Measurements from ENCODE around the gene CCSER1. TPM values are rescaled to one million over a fixed set of nuclear protein-coding genes. Genes with fewer than 3 reads are reported as not detected.

The CCSER1 gene
- total and polyA plus RNA-seq, 2 experiments from 2014 or later = 5.2 to 23.4 TPM

DNA sequence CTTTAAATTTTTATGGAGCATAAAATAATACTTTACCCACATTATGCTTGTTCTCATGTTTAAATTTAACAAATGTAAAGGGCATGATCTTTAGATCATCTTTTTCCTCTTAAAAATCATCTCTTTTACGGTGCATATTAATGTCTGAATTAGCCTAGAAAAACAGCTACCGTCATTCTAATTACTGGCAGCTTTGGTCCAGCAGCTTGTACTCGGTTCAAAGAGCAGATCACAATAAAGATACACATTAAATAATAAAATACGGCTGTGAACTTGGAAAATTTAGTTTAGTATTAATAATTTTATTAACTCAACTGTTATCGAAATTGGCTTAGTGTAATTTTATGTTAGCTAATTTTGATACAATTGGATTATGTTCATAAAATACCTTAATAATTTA is 19.1 kb downstream of the CCSER1 start:
- H3K4me2 ChIP-seq = no peak overlapping the region
- H3K4me1 ChIP-seq (ENCODE audit: insufficient read depth) = no peaks in the 10 kb centered on the region
- 86% methylated on average over 5 of the region's 5 CpGs for WGBS (ENCODE audit: low lambda C conversion rate, missing lambda C conversion rate)
- no peaks in the 10 kb centered on the region for H3K79me2 ChIP-seq
- H3K9me2 ChIP-seq (replicated peaks; ENCODE audit: insufficient read depth) = no peaks in the 10 kb centered on the region
- no peak overlapping the region for H3K27ac ChIP-seq
- DNase-seq (ENCODE audit: low spot score) = no peak
- H4K20me1 ChIP-seq (ENCODE audit: insufficient read depth, poor library complexity, severe bottlenecking) = no peaks in the 10 kb centered on the region
- no peaks in the 10 kb centered on the region for H3K27me3 ChIP-seq
- no peak overlapping the region for H3K4me3 ChIP-seq
- no peak for TF ChIP-seq EZH2 (IDR thresholded peaks at IDR 0.05; ENCODE audit: borderline replicate concordance)
- TF ChIP-seq, protein P1, sequence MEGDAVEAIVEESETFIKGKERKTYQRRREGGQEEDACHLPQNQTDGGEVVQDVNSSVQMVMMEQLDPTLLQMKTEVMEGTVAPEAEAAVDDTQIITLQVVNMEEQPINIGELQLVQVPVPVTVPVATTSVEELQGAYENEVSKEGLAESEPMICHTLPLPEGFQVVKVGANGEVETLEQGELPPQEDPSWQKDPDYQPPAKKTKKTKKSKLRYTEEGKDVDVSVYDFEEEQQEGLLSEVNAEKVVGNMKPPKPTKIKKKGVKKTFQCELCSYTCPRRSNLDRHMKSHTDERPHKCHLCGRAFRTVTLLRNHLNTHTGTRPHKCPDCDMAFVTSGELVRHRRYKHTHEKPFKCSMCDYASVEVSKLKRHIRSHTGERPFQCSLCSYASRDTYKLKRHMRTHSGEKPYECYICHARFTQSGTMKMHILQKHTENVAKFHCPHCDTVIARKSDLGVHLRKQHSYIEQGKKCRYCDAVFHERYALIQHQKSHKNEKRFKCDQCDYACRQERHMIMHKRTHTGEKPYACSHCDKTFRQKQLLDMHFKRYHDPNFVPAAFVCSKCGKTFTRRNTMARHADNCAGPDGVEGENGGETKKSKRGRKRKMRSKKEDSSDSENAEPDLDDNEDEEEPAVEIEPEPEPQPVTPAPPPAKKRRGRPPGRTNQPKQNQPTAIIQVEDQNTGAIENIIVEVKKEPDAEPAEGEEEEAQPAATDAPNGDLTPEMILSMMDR (IDR thresholded peaks at IDR 0.05; ENCODE audit: poor library complexity) = no peak
- no peak for TF ChIP-seq EZH2phosphoT487 (IDR thresholded peaks at IDR 0.05; ENCODE audit: low read depth, severe bottlenecking, unreplicated experiment)
- no peaks in the 10 kb centered on the region for H3K36me3 ChIP-seq (replicated peaks; ENCODE audit: insufficient read depth, low read depth)
- H3K9me3 ChIP-seq (ENCODE audit: low read depth) = no peaks in the 10 kb centered on the region
- no peak overlapping the region for H2AFZ ChIP-seq

DNA sequence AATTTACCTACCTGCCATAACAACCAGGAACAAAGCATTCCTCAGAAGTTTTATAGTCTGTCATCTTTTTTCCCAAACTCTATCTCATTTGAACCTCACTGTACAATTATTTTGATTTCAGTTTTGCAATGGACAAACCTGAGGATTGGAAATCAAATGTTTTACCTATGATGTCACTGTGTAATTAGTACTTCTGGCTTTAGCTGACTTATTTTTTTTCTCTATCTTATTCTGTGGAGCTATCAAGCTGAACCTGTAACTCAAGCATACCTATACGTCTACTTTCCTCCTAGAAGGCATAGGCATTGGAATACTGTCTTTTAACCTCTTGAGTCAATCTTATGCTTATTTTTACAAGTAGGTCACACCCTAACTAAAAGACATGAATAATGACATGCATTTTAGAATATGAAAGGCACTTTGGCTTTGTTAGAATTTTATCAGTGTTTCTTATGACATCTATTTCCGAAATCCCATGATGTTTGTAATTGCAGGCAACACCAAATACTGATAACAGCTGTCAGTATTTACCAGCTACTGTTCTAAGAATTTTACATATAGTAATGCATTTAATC is 21.5 kb downstream of the CCSER1 start:
- TF ChIP-seq EZH2phosphoT487 (IDR thresholded peaks at IDR 0.05; ENCODE audit: low read depth, severe bottlenecking, unreplicated experiment) (no peak), EZH2 (IDR thresholded peaks at IDR 0.05; ENCODE audit: borderline replicate concordance) (no peak)
- TF ChIP-seq, protein P1 (IDR thresholded peaks at IDR 0.05; ENCODE audit: poor library complexity) = no peak
- Histone ChIP-seq H3K4me3 (no peak overlapping the region), H2AFZ (no peak overlapping the region), H3K4me1 (ENCODE audit: insufficient read depth) (no peaks in the 10 kb centered on the region), H3K27me3 (no peaks in the 10 kb centered on the region), H3K79me2 (no peaks in the 10 kb centered on the region), H3K4me2 (no peak overlapping the region), H3K27ac (no peak overlapping the region), H3K36me3 (replicated peaks; ENCODE audit: insufficient read depth, low read depth) (no peaks in the 10 kb centered on the region), H3K9me3 (ENCODE audit: low read depth) (no peaks in the 10 kb centered on the region), H4K20me1 (ENCODE audit: insufficient read depth, poor library complexity, severe bottlenecking) (no peaks in the 10 kb centered on the region), H3K9me2 (replicated peaks; ENCODE audit: insufficient read depth) (no peaks in the 10 kb centered on the region)
- 73% methylated on average over 2 of the region's 2 CpGs for WGBS (ENCODE audit: low lambda C conversion rate, missing lambda C conversion rate)
- DNase-seq (ENCODE audit: low spot score) = no peak

DNA sequence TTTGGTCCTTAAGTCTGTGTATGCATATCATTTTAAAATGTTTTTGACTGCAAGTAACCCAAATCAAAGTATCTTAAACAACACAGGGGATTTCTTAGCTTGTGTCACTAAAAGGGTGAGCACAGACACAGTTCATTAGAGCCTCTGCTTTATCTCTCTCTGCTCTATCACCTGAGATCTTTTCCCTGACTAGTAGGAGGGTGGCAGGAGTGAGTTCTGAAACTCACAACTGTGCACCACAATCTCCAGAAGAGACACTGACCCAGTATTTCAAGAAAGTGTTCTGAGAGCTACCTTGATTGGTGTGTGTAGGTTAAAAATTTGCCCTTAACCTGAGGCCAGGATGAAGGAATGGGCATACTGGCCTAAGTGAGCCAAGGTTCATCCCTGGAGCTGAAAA is 24.8 kb downstream of the CCSER1 start:
- DNase-seq (ENCODE audit: low spot score) = no peak
- H3K36me3 ChIP-seq (replicated peaks; ENCODE audit: insufficient read depth, low read depth) = no peaks in the 10 kb centered on the region
- H3K27me3 ChIP-seq = no peaks in the 10 kb centered on the region
- H3K27ac ChIP-seq = no peak overlapping the region
- H3K9me2 ChIP-seq (replicated peaks; ENCODE audit: insufficient read depth) = no peaks in the 10 kb centered on the region
- no peak overlapping the region for H3K4me2 ChIP-seq
- H3K9me3 ChIP-seq (ENCODE audit: low read depth) = no peaks in the 10 kb centered on the region
- H3K79me2 ChIP-seq = no peaks in the 10 kb centered on the region
- H2AFZ ChIP-seq = no peak overlapping the region
- TF ChIP-seq EZH2 (IDR thresholded peaks at IDR 0.05; ENCODE audit: borderline replicate concordance) (no peak), EZH2phosphoT487 (IDR thresholded peaks at IDR 0.05; ENCODE audit: low read depth, severe bottlenecking, unreplicated experiment) (no peak)
- TF ChIP-seq, protein P1 (IDR thresholded peaks at IDR 0.05; ENCODE audit: poor library complexity) = no peak
- H3K4me1 ChIP-seq (ENCODE audit: insufficient read depth) = no peaks in the 10 kb centered on the region
- H3K4me3 ChIP-seq = no peak overlapping the region
- H4K20me1 ChIP-seq (ENCODE audit: insufficient read depth, poor library complexity, severe bottlenecking) = no peaks in the 10 kb centered on the region

DNA sequence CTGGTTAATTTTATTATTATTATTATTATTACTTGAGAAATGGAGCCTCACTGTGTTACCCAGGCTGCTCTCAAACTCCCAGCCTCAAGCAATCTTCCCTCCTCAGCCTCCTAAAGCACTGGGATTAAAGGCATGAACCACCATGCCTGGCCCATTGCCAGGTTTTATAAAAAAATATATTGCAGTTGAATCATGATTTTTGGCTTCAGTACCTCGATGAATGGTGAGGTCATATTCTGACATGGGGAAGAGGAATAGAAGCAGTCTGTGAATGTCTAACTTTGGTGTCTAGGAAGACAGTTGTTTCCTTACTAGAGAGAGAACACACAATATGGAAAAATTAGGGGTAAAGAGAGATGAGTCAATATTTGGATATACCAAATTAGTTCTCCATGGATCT is 32.0 kb downstream of the CCSER1 start:
- Histone ChIP-seq H3K9me3 (ENCODE audit: low read depth) (no peaks in the 10 kb centered on the region), H3K4me3 (no peak overlapping the region), H3K27me3 (no peaks in the 10 kb centered on the region), H2AFZ (no peak overlapping the region), H3K4me1 (ENCODE audit: insufficient read depth) (no peaks in the 10 kb centered on the region), H3K36me3 (replicated peaks; ENCODE audit: insufficient read depth, low read depth) (no peaks in the 10 kb centered on the region), H3K4me2 (no peak overlapping the region), H4K20me1 (ENCODE audit: insufficient read depth, poor library complexity, severe bottlenecking) (no peaks in the 10 kb centered on the region), H3K27ac (no peak overlapping the region), H3K9me2 (replicated peaks; ENCODE audit: insufficient read depth) (no peaks in the 10 kb centered on the region), H3K79me2 (no peaks in the 10 kb centered on the region)
- TF ChIP-seq, protein P1 (IDR thresholded peaks at IDR 0.05; ENCODE audit: poor library complexity) = no peak
- 89% methylated on average over 1 of the region's 1 CpG for WGBS (ENCODE audit: low lambda C conversion rate, missing lambda C conversion rate)
- DNase-seq (ENCODE audit: low spot score) = no peak

All from hepatocyte (in vitro differentiated cells).